Choroid plexus epithelial cell (primary cell): ENCODE results near the gene ZNF774.

Experiments
- DNase-seq: peaks from one replicate; pipeline ENCODE4 v3.0.0-alpha.2; 2010; ENCODE audit warnings: low read depth
- H3K4me3 ChIP-seq: 2 replicates; pipeline ENCODE4 v1.5.1; 2011; ENCODE audit warnings: low read depth, mild to moderate bottlenecking, control low read depth, low read length, moderate library complexity
- TF ChIP-seq, protein P1 (sequence below): conservative IDR thresholded peaks from 2 replicates; pipeline ENCODE4 v1.5.1; 2011; ENCODE audit warnings: low read depth, mild to moderate bottlenecking, control low read depth, inconsistent platforms, low read length, moderate library complexity

Gene ZNF774

DNA sequence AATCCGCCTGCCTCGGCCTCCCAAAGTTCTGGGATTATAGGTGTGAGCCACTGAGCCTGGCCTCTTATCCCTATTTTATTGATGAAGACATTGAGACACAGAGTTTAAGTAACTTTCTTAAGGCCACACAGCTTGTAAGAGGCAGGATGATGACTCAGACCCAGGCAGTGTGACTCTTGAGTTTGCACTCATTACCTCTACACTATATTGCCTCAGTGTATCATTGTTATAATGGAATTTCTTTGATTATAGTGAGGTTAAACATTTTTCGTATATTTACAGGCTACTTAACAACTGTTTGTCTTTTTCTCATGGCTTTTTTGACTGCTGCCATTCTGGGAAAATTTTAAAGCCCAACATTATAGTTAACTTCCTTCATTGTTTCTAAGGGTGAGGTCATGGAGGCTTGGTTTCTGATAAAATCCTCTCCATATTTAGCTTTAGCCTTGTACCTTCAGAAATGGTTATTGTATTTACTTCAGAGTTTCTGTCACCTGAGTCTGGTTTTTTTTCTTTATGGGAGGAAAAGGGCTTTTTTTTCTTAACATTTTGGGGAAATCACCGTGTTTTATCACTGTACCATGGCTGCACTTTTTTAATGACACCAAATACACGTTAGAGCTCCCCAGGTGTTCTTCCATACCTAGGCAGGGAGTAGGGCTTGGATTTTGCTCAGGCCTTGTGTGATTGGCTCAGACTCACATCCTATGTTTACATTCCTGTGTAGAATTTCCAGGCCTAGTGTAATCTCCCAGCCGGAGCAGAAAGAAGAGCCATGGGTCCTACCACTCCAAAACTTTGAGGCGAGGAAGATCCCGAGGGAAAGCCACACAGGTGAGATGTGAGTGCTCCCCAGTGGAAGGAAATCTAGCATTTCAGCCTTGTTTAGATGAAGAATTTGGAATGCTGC is 6.3 kb downstream of the ZNF774 start:
- DNase-seq = peak; percentile 57
- TF ChIP-seq, protein P1, sequence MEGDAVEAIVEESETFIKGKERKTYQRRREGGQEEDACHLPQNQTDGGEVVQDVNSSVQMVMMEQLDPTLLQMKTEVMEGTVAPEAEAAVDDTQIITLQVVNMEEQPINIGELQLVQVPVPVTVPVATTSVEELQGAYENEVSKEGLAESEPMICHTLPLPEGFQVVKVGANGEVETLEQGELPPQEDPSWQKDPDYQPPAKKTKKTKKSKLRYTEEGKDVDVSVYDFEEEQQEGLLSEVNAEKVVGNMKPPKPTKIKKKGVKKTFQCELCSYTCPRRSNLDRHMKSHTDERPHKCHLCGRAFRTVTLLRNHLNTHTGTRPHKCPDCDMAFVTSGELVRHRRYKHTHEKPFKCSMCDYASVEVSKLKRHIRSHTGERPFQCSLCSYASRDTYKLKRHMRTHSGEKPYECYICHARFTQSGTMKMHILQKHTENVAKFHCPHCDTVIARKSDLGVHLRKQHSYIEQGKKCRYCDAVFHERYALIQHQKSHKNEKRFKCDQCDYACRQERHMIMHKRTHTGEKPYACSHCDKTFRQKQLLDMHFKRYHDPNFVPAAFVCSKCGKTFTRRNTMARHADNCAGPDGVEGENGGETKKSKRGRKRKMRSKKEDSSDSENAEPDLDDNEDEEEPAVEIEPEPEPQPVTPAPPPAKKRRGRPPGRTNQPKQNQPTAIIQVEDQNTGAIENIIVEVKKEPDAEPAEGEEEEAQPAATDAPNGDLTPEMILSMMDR = no peak
- no peak overlapping the region for H3K4me3 ChIP-seq

DNA sequence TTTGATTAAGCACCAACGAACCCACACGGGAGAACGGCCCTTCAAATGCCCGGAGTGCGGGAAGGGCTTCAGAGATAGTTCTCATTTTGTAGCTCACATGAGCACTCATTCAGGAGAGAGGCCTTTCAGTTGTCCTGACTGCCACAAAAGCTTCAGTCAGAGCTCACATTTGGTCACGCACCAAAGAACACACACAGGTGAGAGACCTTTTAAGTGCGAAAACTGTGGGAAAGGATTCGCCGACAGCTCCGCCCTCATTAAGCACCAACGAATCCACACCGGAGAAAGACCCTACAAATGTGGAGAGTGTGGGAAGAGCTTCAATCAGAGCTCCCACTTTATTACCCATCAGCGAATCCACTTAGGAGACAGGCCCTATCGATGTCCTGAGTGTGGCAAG is 8.7 kb downstream of the ZNF774 start:
- H3K4me3 ChIP-seq = no peak overlapping the region
- TF ChIP-seq, protein P1 = no peak
- no peak for DNase-seq

DNA sequence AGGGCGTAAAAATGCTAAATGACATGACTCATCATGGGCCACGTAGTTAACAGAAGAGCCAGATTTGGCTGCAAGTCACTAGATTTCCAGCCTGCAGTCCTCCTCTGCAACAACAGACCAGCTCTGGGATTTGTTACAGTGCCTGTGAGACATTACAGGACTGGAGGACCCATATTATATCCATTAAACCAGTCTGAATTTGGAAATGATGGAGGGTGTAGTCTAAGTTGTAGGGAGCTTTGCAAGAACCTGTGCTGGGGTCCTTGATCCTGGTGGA is 10.8 kb downstream of the ZNF774 start:
- H3K4me3 ChIP-seq = no peak overlapping the region
- DNase-seq = peak; percentile 91
- TF ChIP-seq, protein P1 = no peak

DNA sequence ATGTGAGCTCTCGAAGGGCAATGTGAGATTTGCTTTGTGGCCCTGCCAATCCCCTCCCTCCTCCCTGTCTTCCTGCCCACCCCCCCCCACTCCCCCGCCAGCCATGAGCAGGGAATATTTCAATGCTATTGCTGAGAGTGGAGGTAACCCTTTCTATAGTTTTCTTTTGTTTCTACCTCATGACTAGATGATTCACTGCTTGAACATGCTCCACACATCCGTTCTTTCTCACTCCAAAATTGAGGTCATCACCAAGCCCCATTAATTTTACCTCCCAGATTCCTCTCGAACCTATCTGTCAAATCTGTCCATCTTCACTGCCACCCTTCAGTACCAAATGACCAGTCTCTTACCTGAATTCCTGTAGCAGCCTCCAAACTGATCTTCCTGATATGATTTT is 12.2 kb downstream of the ZNF774 start:
- DNase-seq = peak; percentile 75
- no peak overlapping the region for H3K4me3 ChIP-seq
- TF ChIP-seq, protein P1 = no peak

DNA sequence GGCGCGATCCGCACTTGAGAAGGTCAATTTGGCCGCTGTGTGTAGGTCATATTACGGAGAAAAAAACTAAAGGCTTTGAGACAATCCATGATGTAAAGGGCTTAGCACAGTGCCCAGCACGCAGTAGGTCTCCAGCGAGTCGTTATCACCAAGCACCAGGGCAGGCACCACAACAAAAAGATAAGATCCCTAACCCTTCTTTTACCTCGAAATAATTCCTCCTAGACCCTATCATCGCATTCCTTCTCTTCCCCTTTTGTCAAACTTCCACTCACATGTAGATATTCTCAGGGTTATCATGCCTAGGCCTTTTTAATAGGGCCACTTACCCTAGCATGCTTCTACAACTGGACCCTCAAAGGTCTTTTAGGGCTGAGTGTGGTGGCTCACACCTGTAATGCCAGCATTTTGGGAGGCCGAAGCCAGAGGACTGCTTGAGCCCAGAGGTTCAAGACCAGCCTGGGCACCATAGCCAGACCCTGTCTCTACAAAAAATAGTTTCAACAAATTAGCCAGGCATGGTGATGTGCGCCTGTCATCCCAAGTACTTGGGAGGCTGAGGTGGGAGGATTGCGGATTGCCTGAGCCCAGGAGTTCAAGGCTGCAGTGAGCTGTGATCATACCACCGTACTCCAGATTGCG is 13.5 kb downstream of the ZNF774 start:
- no peak overlapping the region for H3K4me3 ChIP-seq
- DNase-seq = no peak

DNA sequence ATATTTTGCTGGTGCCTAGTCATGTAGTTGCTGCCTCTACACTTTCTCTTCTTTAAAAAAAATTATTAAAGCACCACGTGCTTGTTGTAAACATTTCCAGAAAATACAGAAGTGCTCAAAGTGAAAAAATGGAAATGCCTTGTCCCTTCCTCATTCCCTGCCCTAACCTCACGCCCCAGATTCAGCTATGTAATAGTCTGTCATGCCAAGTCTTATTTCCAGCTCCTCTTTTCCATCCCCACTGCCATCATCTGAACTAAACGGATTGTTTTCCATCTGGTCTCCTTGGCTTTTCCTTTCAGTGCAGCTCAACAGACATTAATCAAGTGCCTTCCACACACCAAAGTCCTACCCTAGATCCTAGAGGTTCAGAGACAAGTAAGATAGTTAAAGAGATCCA is 15.5 kb downstream of the ZNF774 start:
- peak; percentile 47 for DNase-seq
- no peak overlapping the region for H3K4me3 ChIP-seq
- TF ChIP-seq, protein P1 = no peak

More for the DNA sequence above, 13.5 kb downstream of the ZNF774 start:
- TF ChIP-seq, protein P1 = no peak

DNA sequence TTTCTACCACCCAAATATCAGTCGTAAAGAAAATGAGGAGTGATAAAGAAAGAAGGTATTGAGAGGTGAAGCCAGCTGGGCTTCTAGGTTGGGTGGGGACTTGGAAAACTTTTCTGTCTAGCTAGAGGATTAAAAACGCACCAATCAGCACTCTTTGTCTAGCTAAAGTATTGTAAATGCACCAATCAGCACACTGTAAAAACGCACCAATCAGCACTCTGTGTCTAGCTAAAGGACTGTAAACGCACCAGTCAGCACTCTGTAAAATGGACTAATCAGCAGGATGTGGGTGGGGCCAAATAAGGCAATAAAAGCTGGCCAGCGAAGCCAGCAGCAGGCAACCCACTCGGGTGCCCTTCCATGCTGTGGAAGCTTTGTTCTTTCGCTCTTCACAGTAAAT is 23.0 kb downstream of the ZNF774 start:
- H3K4me3 ChIP-seq = no peak overlapping the region
- no peak for DNase-seq
- TF ChIP-seq, protein P1 = no peak
